HL-60 (cell line): ENCODE results near the gene MPPE1.

Experiments used
- POLR2AphosphoS5 ChIP-seq: IDR thresholded peaks from 2 replicates; pipeline ENCODE4 v1.6.1; 2012; ENCODE audit warnings: low read depth
- TF ChIP-seq, protein P1 (sequence below): IDR thresholded peaks from one replicate; pipeline ENCODE4 v1.5.1; 2011; ENCODE audit warnings: low read length, control low read depth, inconsistent platforms; ENCODE audit not compliant: insufficient read depth
- TF ChIP-seq, protein P2 (sequence below): IDR thresholded peaks from 2 replicates; pipeline ENCODE4 v1.6.1; 2012; ENCODE audit warnings: low read depth; ENCODE audit not compliant: insufficient replicate concordance

DNA sequence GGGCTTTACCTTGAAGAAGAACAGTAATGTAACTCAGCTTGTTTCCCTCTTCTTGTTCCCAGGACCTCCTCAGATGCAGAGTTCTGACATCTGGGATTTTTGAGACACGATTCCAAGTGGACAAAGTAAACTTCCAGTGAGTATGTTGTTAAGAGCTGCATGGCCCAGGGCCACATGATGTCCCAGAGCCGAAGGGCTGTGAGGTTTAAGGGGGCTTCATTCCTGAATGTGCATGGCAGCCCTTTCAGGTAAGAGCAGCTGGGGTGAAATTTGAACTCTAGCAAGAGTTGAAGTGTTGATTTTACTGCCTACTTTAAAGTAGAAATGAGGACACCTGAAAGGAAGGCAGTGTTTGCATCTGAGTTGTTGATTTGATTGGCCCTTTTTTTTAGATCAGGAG lies 43.6 kb downstream of the MPPE1 start:
- TF ChIP-seq POLR2AphosphoS5, result no peak
- TF ChIP-seq, protein P1, sequence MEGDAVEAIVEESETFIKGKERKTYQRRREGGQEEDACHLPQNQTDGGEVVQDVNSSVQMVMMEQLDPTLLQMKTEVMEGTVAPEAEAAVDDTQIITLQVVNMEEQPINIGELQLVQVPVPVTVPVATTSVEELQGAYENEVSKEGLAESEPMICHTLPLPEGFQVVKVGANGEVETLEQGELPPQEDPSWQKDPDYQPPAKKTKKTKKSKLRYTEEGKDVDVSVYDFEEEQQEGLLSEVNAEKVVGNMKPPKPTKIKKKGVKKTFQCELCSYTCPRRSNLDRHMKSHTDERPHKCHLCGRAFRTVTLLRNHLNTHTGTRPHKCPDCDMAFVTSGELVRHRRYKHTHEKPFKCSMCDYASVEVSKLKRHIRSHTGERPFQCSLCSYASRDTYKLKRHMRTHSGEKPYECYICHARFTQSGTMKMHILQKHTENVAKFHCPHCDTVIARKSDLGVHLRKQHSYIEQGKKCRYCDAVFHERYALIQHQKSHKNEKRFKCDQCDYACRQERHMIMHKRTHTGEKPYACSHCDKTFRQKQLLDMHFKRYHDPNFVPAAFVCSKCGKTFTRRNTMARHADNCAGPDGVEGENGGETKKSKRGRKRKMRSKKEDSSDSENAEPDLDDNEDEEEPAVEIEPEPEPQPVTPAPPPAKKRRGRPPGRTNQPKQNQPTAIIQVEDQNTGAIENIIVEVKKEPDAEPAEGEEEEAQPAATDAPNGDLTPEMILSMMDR, result no peak
- TF ChIP-seq, protein P2, sequence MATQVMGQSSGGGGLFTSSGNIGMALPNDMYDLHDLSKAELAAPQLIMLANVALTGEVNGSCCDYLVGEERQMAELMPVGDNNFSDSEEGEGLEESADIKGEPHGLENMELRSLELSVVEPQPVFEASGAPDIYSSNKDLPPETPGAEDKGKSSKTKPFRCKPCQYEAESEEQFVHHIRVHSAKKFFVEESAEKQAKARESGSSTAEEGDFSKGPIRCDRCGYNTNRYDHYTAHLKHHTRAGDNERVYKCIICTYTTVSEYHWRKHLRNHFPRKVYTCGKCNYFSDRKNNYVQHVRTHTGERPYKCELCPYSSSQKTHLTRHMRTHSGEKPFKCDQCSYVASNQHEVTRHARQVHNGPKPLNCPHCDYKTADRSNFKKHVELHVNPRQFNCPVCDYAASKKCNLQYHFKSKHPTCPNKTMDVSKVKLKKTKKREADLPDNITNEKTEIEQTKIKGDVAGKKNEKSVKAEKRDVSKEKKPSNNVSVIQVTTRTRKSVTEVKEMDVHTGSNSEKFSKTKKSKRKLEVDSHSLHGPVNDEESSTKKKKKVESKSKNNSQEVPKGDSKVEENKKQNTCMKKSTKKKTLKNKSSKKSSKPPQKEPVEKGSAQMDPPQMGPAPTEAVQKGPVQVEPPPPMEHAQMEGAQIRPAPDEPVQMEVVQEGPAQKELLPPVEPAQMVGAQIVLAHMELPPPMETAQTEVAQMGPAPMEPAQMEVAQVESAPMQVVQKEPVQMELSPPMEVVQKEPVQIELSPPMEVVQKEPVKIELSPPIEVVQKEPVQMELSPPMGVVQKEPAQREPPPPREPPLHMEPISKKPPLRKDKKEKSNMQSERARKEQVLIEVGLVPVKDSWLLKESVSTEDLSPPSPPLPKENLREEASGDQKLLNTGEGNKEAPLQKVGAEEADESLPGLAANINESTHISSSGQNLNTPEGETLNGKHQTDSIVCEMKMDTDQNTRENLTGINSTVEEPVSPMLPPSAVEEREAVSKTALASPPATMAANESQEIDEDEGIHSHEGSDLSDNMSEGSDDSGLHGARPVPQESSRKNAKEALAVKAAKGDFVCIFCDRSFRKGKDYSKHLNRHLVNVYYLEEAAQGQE, result no peak
